ENCODE measurements around the gene TBCEL. TPM values are rescaled to one million over a fixed set of nuclear protein-coding genes. Genes with fewer than 3 reads are reported as not detected.

The TBCEL gene
- total and polyA plus RNA-seq, 4 donors = 6.7 to 41.3 (median 17.4) TPM

DNA sequence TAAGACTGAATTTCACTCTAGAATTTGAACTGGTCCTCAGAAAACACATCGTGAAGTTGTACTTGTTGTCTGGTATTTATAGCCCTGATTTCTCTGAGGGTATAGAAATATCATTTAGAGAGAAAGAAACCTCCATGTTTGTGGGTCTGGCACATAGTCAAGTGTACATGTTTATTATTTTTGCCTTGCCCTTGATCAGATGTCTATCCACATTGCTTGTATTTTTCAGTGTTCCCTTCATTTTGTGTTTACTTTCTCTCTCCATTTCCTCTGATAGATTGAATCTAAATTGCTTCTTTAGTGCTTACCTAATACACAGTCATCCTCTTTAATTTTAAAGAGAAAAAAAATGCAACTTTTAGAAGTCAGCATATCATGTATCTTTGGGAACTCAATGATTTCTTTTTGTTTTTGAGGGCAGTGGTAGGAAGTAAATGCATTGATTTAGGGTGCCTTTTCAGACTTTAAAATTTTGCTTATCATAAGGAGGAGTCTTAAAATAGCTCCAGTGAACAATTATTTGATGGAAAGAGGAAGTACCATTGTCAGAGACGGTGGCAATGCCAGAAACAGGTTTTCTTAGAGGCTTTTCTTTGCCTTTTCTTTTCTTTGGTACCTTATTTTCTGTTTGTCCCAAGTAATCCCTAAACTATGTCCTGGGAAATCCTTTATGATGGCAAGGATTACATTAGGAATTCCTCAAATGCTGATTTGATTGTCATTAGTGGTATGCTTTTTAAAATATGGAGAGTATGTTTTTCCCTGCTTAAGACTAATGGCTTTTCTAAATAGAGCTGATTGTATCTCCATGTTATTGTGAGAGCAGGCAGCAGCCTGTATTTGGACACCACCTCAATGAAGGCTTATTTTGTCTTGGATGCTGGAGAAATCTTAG, 47.3 kb downstream of the TBCEL start:
- no peaks in the 10 kb centered on the region for H3K27me3 ChIP-seq (ENCODE audit: control insufficient read depth in 4 of 4, insufficient read depth in 4 of 4, low read length in 3 of 4)
- no peak overlapping the region for H3K4me3 ChIP-seq (ENCODE audit: low read depth in 1 of 3, low read length in 3 of 3)
- H3K36me3 ChIP-seq (ENCODE audit: control insufficient read depth in 4 of 4, insufficient read depth in 3 of 4, low read depth in 1 of 4, low read length in 3 of 4) = peaks cover 0 to 5% (median 0%) of the 10 kb centered on the region in 4 donors
- WGBS = 83% methylated on average over 2 of the region's 2 CpGs
- H3K9ac ChIP-seq (ENCODE audit: low read depth in 1 of 2, low read length in 2 of 2) = no peak overlapping the region
- no peak overlapping the region for H3K27ac ChIP-seq (ENCODE audit: low read depth in 1 of 2, low read length in 2 of 2)
- DNase-seq (ENCODE audit: low spot score) = no peak
- H3K4me1 ChIP-seq (ENCODE audit: control insufficient read depth in 4 of 4, insufficient read depth in 4 of 4, low read length in 3 of 4) = peaks cover 6 to 20% (median 17%) of the 10 kb centered on the region in 4 donors
- H3K9me3 ChIP-seq (ENCODE audit: control insufficient read depth in 4 of 4, low read length in 3 of 4) = no peaks in the 10 kb centered on the region
- TF ChIP-seq FOXA2 (IDR thresholded peaks at IDR 0.05) = no peak
- TF ChIP-seq, protein P1, sequence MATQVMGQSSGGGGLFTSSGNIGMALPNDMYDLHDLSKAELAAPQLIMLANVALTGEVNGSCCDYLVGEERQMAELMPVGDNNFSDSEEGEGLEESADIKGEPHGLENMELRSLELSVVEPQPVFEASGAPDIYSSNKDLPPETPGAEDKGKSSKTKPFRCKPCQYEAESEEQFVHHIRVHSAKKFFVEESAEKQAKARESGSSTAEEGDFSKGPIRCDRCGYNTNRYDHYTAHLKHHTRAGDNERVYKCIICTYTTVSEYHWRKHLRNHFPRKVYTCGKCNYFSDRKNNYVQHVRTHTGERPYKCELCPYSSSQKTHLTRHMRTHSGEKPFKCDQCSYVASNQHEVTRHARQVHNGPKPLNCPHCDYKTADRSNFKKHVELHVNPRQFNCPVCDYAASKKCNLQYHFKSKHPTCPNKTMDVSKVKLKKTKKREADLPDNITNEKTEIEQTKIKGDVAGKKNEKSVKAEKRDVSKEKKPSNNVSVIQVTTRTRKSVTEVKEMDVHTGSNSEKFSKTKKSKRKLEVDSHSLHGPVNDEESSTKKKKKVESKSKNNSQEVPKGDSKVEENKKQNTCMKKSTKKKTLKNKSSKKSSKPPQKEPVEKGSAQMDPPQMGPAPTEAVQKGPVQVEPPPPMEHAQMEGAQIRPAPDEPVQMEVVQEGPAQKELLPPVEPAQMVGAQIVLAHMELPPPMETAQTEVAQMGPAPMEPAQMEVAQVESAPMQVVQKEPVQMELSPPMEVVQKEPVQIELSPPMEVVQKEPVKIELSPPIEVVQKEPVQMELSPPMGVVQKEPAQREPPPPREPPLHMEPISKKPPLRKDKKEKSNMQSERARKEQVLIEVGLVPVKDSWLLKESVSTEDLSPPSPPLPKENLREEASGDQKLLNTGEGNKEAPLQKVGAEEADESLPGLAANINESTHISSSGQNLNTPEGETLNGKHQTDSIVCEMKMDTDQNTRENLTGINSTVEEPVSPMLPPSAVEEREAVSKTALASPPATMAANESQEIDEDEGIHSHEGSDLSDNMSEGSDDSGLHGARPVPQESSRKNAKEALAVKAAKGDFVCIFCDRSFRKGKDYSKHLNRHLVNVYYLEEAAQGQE (IDR thresholded peaks at IDR 0.05) = no peak
- TF ChIP-seq, protein P2, sequence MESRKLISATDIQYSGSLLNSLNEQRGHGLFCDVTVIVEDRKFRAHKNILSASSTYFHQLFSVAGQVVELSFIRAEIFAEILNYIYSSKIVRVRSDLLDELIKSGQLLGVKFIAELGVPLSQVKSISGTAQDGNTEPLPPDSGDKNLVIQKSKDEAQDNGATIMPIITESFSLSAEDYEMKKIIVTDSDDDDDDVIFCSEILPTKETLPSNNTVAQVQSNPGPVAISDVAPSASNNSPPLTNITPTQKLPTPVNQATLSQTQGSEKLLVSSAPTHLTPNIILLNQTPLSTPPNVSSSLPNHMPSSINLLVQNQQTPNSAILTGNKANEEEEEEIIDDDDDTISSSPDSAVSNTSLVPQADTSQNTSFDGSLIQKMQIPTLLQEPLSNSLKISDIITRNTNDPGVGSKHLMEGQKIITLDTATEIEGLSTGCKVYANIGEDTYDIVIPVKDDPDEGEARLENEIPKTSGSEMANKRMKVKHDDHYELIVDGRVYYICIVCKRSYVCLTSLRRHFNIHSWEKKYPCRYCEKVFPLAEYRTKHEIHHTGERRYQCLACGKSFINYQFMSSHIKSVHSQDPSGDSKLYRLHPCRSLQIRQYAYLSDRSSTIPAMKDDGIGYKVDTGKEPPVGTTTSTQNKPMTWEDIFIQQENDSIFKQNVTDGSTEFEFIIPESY (IDR thresholded peaks at IDR 0.05) = no peak
- TF ChIP-seq, protein P3, sequence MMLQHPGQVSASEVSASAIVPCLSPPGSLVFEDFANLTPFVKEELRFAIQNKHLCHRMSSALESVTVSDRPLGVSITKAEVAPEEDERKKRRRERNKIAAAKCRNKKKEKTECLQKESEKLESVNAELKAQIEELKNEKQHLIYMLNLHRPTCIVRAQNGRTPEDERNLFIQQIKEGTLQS (IDR thresholded peaks at IDR 0.05) = no peak
- TF ChIP-seq RXRA (IDR thresholded peaks at IDR 0.05) = no peak
- TF ChIP-seq SP1 (IDR thresholded peaks at IDR 0.05) = no peak
- no peak for TF ChIP-seq NR2F2 (IDR thresholded peaks at IDR 0.05)
- no peak for TF ChIP-seq YY1 (IDR thresholded peaks at IDR 0.05)
- TF ChIP-seq HNF4A (conservative IDR thresholded peaks at IDR 0.05) = no peak
- no peak for TF ChIP-seq HNF4G (IDR thresholded peaks at IDR 0.05)
- no peak for TF ChIP-seq RAD21 (IDR thresholded peaks at IDR 0.05)
- TF ChIP-seq EGR1 (IDR thresholded peaks at IDR 0.05; ENCODE audit: low read depth in 2 of 2) = no peak
- no peak for TF ChIP-seq FOXA1 (IDR thresholded peaks at IDR 0.05)
- TF ChIP-seq, protein P4, sequence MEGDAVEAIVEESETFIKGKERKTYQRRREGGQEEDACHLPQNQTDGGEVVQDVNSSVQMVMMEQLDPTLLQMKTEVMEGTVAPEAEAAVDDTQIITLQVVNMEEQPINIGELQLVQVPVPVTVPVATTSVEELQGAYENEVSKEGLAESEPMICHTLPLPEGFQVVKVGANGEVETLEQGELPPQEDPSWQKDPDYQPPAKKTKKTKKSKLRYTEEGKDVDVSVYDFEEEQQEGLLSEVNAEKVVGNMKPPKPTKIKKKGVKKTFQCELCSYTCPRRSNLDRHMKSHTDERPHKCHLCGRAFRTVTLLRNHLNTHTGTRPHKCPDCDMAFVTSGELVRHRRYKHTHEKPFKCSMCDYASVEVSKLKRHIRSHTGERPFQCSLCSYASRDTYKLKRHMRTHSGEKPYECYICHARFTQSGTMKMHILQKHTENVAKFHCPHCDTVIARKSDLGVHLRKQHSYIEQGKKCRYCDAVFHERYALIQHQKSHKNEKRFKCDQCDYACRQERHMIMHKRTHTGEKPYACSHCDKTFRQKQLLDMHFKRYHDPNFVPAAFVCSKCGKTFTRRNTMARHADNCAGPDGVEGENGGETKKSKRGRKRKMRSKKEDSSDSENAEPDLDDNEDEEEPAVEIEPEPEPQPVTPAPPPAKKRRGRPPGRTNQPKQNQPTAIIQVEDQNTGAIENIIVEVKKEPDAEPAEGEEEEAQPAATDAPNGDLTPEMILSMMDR (IDR thresholded peaks at IDR 0.05; ENCODE audit: low read depth, low read length, missing input control) = no peak
- TF ChIP-seq JUND (IDR thresholded peaks at IDR 0.05) = no peak
- TF ChIP-seq, protein P5, sequence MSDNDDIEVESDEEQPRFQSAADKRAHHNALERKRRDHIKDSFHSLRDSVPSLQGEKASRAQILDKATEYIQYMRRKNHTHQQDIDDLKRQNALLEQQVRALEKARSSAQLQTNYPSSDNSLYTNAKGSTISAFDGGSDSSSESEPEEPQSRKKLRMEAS (IDR thresholded peaks at IDR 0.05) = no peak

Measured in liver (tissue), 9 donors.